ENCODE data around the gene ZNF341. TPM values are rescaled to one million over a fixed set of nuclear protein-coding genes. Genes with fewer than 3 reads are reported as not detected.
"Not testable (repeated sequence)": the region's sequence is repeated elsewhere in the genome, so short reads cannot be mapped to it uniquely, and the experiment has no call there.

Gene ZNF341
- total and polyA plus RNA-seq, 2 of the 8 experiments (the other 6 are each of a cell fraction or from before 2014, with no cell fraction given) = 5.8 to 6.4 TPM

GRCh38 chr20:33698966-33699365 lies 32.8 kb upstream of the ZNF341 start:
- H2AFZ ChIP-seq (ENCODE audit: low read length); H2BK12ac ChIP-seq (ENCODE audit: low read depth, low read length); CTCF ChIA-PET (ENCODE audit: partially characterized antibody); H4K91ac ChIP-seq (replicated peaks; ENCODE audit: insufficient read length, low read length); H2BK15ac ChIP-seq (ENCODE audit: low read length); FAIRE-seq; DNase-seq (ENCODE audit: low read depth in 1 of 2, low spot score in 2 of 2); H3K23me2 ChIP-seq (ENCODE audit: low read depth, low read length); H3K27ac ChIP-seq (ENCODE audit: low read depth, low read length); H3K79me1 ChIP-seq (ENCODE audit: low read depth, low read length); H4K8ac ChIP-seq (ENCODE audit: extremely low read depth, insufficient read depth, low read length); H3K56ac ChIP-seq (replicated peaks; ENCODE audit: insufficient read length, low read depth, low read length); H3K4me2 ChIP-seq (ENCODE audit: insufficient read depth in 1 of 2, low read depth in 2 of 2, low read length in 2 of 2); POLR2A ChIA-PET (ENCODE audit: partially characterized antibody); H2BK5ac ChIP-seq (ENCODE audit: low read depth, low read length); H2BK20ac ChIP-seq (ENCODE audit: low read length); H4K20me1 ChIP-seq (replicated peaks in 1 of 2; ENCODE audit: control insufficient read depth in 1 of 2, insufficient read depth in 2 of 2, low read length in 2 of 2); H3K18ac ChIP-seq (ENCODE audit: extremely low read depth, low read length); H3K14ac ChIP-seq (ENCODE audit: insufficient read length); H3K23ac ChIP-seq (ENCODE audit: insufficient read length); H2BK120ac ChIP-seq (replicated peaks; ENCODE audit: low read depth, low read length); H2AK5ac ChIP-seq (ENCODE audit: low read depth, low read length); H3K4me1 ChIP-seq (replicated peaks in 1 of 4; ENCODE audit: control insufficient read depth in 3 of 4, insufficient read depth in 4 of 4, low read length in 3 of 4); H3K4ac ChIP-seq (replicated peaks; ENCODE audit: insufficient read length, low read depth, low read length); H3K9ac ChIP-seq (replicated peaks in 1 of 4; ENCODE audit: extremely low read depth in 1 of 4, low read depth in 3 of 4, low read length in 3 of 4); H4K5ac ChIP-seq (ENCODE audit: insufficient read length, low read depth, low read length); H3K4me3 ChIP-seq (ENCODE audit: extremely low read depth in 1 of 4, insufficient read depth in 2 of 4, low read depth in 3 of 4, low read length in 4 of 4); H3K79me2 ChIP-seq (ENCODE audit: control insufficient read depth in 1 of 2, insufficient read depth in 2 of 2, low read length in 2 of 2); H3K36me3 ChIP-seq (ENCODE audit: control insufficient read depth in 2 of 4, insufficient read depth in 4 of 4, low read length in 3 of 4); H3K27me3 ChIP-seq (replicated peaks in 1 of 4; ENCODE audit: control insufficient read depth in 3 of 4, extremely low read depth in 1 of 4, insufficient read depth in 3 of 4, low read length in 3 of 4): not testable (repeated sequence)
- whole genome bisulfite sequencing, 2 experiments (ENCODE audit: extremely low coverage in 1 of 2, insufficient coverage in 1 of 2, insufficient read length in 1 of 2, insufficient replicate concordance in 2 of 2, low coverage in 1 of 2, low lambda C conversion rate in 2 of 2, missing lambda C conversion rate in 1 of 2) = 88% methylated on average over 8 of the region's 27 CpGs; no CpG with 5 or more reads in 1 of the 2 experiments
- peaks cover 5 to 29% of the 10 kb centered on the region in 2 experiments; a peak in 2 of 4 replicates for H3K9me3 ChIP-seq (ENCODE audit: insufficient read depth in 2 of 2, low read depth in 1 of 2, low read length in 1 of 2)

- H3K4me3 ChIP-seq (ENCODE audit: extremely low read depth in 1 of 4, insufficient read depth in 2 of 4, low read depth in 3 of 4, low read length in 4 of 4); H3K27ac ChIP-seq (ENCODE audit: low read depth, low read length); H2BK15ac ChIP-seq (ENCODE audit: low read length); H3K4me2 ChIP-seq (ENCODE audit: insufficient read depth in 1 of 2, low read depth in 2 of 2, low read length in 2 of 2); H3K79me1 ChIP-seq (ENCODE audit: low read depth, low read length); H3K9ac ChIP-seq (replicated peaks in 1 of 4; ENCODE audit: extremely low read depth in 1 of 4, low read depth in 3 of 4, low read length in 3 of 4); H4K20me1 ChIP-seq (replicated peaks in 1 of 2; ENCODE audit: control insufficient read depth in 1 of 2, insufficient read depth in 2 of 2, low read length in 2 of 2); H2AK5ac ChIP-seq (ENCODE audit: low read depth, low read length); H3K14ac ChIP-seq (ENCODE audit: insufficient read length); H4K5ac ChIP-seq (ENCODE audit: insufficient read length, low read depth, low read length); H3K79me2 ChIP-seq (ENCODE audit: control insufficient read depth in 1 of 2, insufficient read depth in 2 of 2, low read length in 2 of 2); H2AFZ ChIP-seq (ENCODE audit: low read length); H3K4ac ChIP-seq (replicated peaks; ENCODE audit: insufficient read length, low read depth, low read length); DNase-seq (ENCODE audit: low read depth in 1 of 2, low spot score in 2 of 2); FAIRE-seq; H2BK120ac ChIP-seq (replicated peaks; ENCODE audit: low read depth, low read length); H3K23me2 ChIP-seq (ENCODE audit: low read depth, low read length); H4K8ac ChIP-seq (ENCODE audit: extremely low read depth, insufficient read depth, low read length); H3K18ac ChIP-seq (ENCODE audit: extremely low read depth, low read length); H3K56ac ChIP-seq (replicated peaks; ENCODE audit: insufficient read length, low read depth, low read length); H2BK5ac ChIP-seq (ENCODE audit: low read depth, low read length); H4K91ac ChIP-seq (replicated peaks; ENCODE audit: insufficient read length, low read length); H3K27me3 ChIP-seq (replicated peaks in 1 of 4; ENCODE audit: control insufficient read depth in 3 of 4, extremely low read depth in 1 of 4, insufficient read depth in 3 of 4, low read length in 3 of 4); H3K36me3 ChIP-seq (ENCODE audit: control insufficient read depth in 2 of 4, insufficient read depth in 4 of 4, low read length in 3 of 4); POLR2A ChIA-PET (ENCODE audit: partially characterized antibody); H3K4me1 ChIP-seq (replicated peaks in 1 of 4; ENCODE audit: control insufficient read depth in 3 of 4, insufficient read depth in 4 of 4, low read length in 3 of 4); H2BK12ac ChIP-seq (ENCODE audit: low read depth, low read length); H2BK20ac ChIP-seq (ENCODE audit: low read length); H3K23ac ChIP-seq (ENCODE audit: insufficient read length): not testable (repeated sequence)
- CTCF ChIA-PET (ENCODE audit: partially characterized antibody) = interaction anchor here (0.6 kb wide), 1 partner anchor 35 kb away, joined by 3 read pairs; no protein-coding TSS in a partner anchor
- peaks cover 5 to 29% of the 10 kb centered on the region in 2 experiments; a peak in 2 of 4 replicates for H3K9me3 ChIP-seq (ENCODE audit: insufficient read depth in 2 of 2, low read depth in 1 of 2, low read length in 1 of 2)
- 93% methylated on average over 29 of the region's 45 CpGs; no CpG with 5 or more reads in 1 of the 2 experiments for WGBS, 2 experiments (ENCODE audit: extremely low coverage in 1 of 2, insufficient coverage in 1 of 2, insufficient read length in 1 of 2, insufficient replicate concordance in 2 of 2, low coverage in 1 of 2, low lambda C conversion rate in 2 of 2, missing lambda C conversion rate in 1 of 2)
Observed at GRCh38 chr20:33700696-33701441, 30.9 kb upstream of the ZNF341 start.

Measured in H1 (cell line).